ENCODE results near the gene COL5A3. TPM values are rescaled to one million over a fixed set of nuclear protein-coding genes. Genes with fewer than 3 reads are reported as not detected.
"Not testable (repeated sequence)": the region's sequence is repeated elsewhere in the genome, so short reads cannot be mapped to it uniquely, and the experiment has no call there.

COL5A3 gene
- total and polyA plus RNA-seq, 2 of the 13 experiments (the other 11 are each of a cell fraction or from before 2014, with no cell fraction given): 0.02 TPM; not detected in 1

DNA sequence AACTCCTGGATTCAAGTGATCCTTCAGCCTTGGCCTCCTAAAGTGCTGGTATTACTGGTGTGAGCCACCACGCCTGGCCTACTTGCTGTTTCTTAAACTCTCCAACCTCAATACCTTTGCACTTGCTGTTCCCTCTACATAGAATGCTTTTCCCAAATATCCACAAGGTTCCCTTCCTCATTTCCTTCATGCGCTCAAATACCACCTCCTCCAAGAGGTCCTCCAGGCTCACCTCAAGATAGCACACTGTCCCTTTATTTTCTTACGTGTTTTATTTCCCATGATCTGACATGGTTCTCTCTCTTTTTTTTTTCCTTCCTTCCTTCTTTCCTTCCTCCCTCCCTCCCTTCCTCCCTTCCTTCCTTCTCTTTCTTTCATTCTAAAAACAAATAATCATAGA lies 16.4 kb upstream of the COL5A3 start (continued):
- TF ChIP-seq IRF2 (CRISPR knock-in tag; IDR thresholded peaks at IDR 0.05): no peak
- no peak for TF ChIP-seq DNMT1 (CRISPR knock-in tag; IDR thresholded peaks at IDR 0.05)
- TF ChIP-seq RBFOX2 (IDR thresholded peaks at IDR 0.05; ENCODE audit: low read depth, low read length): no peak
- TF ChIP-seq, protein P1, sequence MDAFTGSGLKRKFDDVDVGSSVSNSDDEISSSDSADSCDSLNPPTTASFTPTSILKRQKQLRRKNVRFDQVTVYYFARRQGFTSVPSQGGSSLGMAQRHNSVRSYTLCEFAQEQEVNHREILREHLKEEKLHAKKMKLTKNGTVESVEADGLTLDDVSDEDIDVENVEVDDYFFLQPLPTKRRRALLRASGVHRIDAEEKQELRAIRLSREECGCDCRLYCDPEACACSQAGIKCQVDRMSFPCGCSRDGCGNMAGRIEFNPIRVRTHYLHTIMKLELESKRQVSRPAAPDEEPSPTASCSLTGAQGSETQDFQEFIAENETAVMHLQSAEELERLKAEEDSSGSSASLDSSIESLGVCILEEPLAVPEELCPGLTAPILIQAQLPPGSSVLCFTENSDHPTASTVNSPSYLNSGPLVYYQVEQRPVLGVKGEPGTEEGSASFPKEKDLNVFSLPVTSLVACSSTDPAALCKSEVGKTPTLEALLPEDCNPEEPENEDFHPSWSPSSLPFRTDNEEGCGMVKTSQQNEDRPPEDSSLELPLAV (CRISPR knock-in tag; conservative IDR thresholded peaks at IDR 0.05; ENCODE audit: low read depth): no peak
- TF ChIP-seq ZNF224 (CRISPR knock-in tag; IDR thresholded peaks at IDR 0.05): no peak
- TF ChIP-seq ZFY (CRISPR knock-in tag; IDR thresholded peaks at IDR 0.05): no peak
- TF ChIP-seq, protein P2, sequence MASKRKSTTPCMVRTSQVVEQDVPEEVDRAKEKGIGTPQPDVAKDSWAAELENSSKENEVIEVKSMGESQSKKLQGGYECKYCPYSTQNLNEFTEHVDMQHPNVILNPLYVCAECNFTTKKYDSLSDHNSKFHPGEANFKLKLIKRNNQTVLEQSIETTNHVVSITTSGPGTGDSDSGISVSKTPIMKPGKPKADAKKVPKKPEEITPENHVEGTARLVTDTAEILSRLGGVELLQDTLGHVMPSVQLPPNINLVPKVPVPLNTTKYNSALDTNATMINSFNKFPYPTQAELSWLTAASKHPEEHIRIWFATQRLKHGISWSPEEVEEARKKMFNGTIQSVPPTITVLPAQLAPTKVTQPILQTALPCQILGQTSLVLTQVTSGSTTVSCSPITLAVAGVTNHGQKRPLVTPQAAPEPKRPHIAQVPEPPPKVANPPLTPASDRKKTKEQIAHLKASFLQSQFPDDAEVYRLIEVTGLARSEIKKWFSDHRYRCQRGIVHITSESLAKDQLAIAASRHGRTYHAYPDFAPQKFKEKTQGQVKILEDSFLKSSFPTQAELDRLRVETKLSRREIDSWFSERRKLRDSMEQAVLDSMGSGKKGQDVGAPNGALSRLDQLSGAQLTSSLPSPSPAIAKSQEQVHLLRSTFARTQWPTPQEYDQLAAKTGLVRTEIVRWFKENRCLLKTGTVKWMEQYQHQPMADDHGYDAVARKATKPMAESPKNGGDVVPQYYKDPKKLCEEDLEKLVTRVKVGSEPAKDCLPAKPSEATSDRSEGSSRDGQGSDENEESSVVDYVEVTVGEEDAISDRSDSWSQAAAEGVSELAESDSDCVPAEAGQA (IDR thresholded peaks at IDR 0.05; ENCODE audit: low read depth): no peak
- TF ChIP-seq, protein P2 (CRISPR knock-in tag; IDR thresholded peaks at IDR 0.05; ENCODE audit: borderline replicate concordance): no peak
- TF ChIP-seq ZHX1 (CRISPR knock-in tag; IDR thresholded peaks at IDR 0.05; ENCODE audit: low read depth): no peak

- H3K4me3 ChIP-seq (replicated peaks in 1 of 3; ENCODE audit: insufficient read depth in 1 of 3, low read depth in 2 of 3, low read length in 3 of 3); H3K36me3 ChIP-seq (replicated peaks in 1 of 2; ENCODE audit: control insufficient read depth in 1 of 2, insufficient read depth in 2 of 2, low read length in 2 of 2); H4K20me1 ChIP-seq (ENCODE audit: insufficient read depth, low read length); H3K79me2 ChIP-seq (ENCODE audit: insufficient read depth, low read length); in situ Hi-C loops (cut with HindIII; ENCODE audit: extremely low pct_ligation_motif_present, low pct_unique_long_range_greater_than_20kb); FAIRE-seq; ATAC-seq; H3K27ac ChIP-seq (ENCODE audit: extremely low read length, insufficient read depth, low read length); intact Hi-C loops (cut with micrococcal nuclease; ENCODE audit: unreplicated experiment); H3K4me2 ChIP-seq (ENCODE audit: low read depth, low read length); H2AFZ ChIP-seq (ENCODE audit: low read length); H3K9ac ChIP-seq (ENCODE audit: insufficient read depth, low read depth, low read length); DNase-seq (ENCODE audit: low spot score); CTCF ChIA-PET (ENCODE audit: low intra/inter-chr PET ratio, low total read pairs); POLR2A ChIA-PET; BruUV-seq (replicated peaks); H3K9me3 ChIP-seq (ENCODE audit: low read length); H3K4me1 ChIP-seq (ENCODE audit: insufficient read depth, low read length): not testable (repeated sequence)
- peaks cover 4 to 32% of the 10 kb centered on the region in 2 experiments for H3K27me3 ChIP-seq (ENCODE audit: control insufficient read depth in 1 of 2, insufficient read depth in 2 of 2, low read length in 2 of 2)
- 29% methylated on average over 5 of the region's 5 CpGs for whole genome bisulfite sequencing (ENCODE audit: low lambda C conversion rate)
Measured at GRCh38 chr19:10023096-10023495, 12.8 kb upstream of the COL5A3 start.
